CD4-positive, alpha-beta T cell treated with Interleukin-12 subunit alpha and Interleukin-12 subunit beta, for 1 hour (primary cell): ENCODE measurements around the gene CDCA4.

Experiments
- DNase-seq: peaks from one replicate; pipeline ENCODE4 v3.0.0-alpha.2; 2020

Gene CDCA4

GRCh38 chr14:104972301-104973134 lies 48.4 kb downstream of the CDCA4 start:
- no peak for DNase-seq

GRCh38 chr14:104971447-104972240 lies 49.2 kb downstream of the CDCA4 start:
- DNase-seq, result no peak

- no peak for DNase-seq
Measured at GRCh38 chr14:104970231-104971068, 50.4 kb downstream of the CDCA4 start.

- no peak for DNase-seq
Measured at GRCh38 chr14:104969741-104970230, 51.1 kb downstream of the CDCA4 start.

- no peak for DNase-seq
Measured at GRCh38 chr14:104968541-104969401, 52.1 kb downstream of the CDCA4 start.

- no peak for DNase-seq
Measured at GRCh38 chr14:104968153-104968527, 52.7 kb downstream of the CDCA4 start.

- DNase-seq, result no peak
Measured at GRCh38 chr14:104967386-104968152, 53.3 kb downstream of the CDCA4 start.

- DNase-seq, result no peak
Measured at GRCh38 chr14:104966981-104967385, 53.9 kb downstream of the CDCA4 start.

GRCh38 chr14:104966261-104966865 lies 54.5 kb downstream of the CDCA4 start:
- DNase-seq, result no peak

GRCh38 chr14:104965561-104966231 lies 55.2 kb downstream of the CDCA4 start:
- DNase-seq, result no peak

GRCh38 chr14:104964546-104964945 lies 56.3 kb downstream of the CDCA4 start:
- no peak for DNase-seq
